Suprapubic skin (tissue), 4 donors: ENCODE data around the gene XRCC5. TPM values are rescaled to one million over a fixed set of nuclear protein-coding genes. Genes with fewer than 3 reads are reported as not detected.

ENCODE experiments used
- DNase-seq, 2 donors: peaks; one replicate each; pipeline ENCODE4 v3.0.0-alpha.2; 2019; ENCODE audit warnings: low spot score in 2 of 2
- H3K27ac ChIP-seq: fragments of 200-600 bp; sonication (generic); one replicate; pipeline ENCODE4 v1.5.1; 2019
- H3K27me3 ChIP-seq: fragments of 200-600 bp; sonication (generic); one replicate; pipeline ENCODE4 v1.5.1; 2019
- H3K36me3 ChIP-seq: fragments of 200-600 bp; sonication (generic); one replicate; pipeline ENCODE4 v1.5.1; 2019
- H3K4me1 ChIP-seq: fragments of 200-600 bp; sonication (generic); one replicate; pipeline ENCODE4 v1.5.1; 2019
- H3K4me3 ChIP-seq: fragments of 200-600 bp; sonication (generic); one replicate; pipeline ENCODE4 v1.5.1; 2019; ENCODE audit warnings: mild to moderate bottlenecking
- H3K9me3 ChIP-seq: fragments of 200-600 bp; sonication (generic); one replicate; pipeline ENCODE4 v1.5.1; 2019
- EP300 ChIP-seq: sonication (generic); formaldehyde crosslinking; IDR thresholded peaks from one replicate; pipeline ENCODE4 v1.6.1; 2017; ENCODE audit warnings: antibody characterized with exemption
- POLR2A ChIP-seq, 2 donors: fragments of 450-650 bp; IDR thresholded peaks; one replicate each; pipeline ENCODE4 v1.6.1; 2017; ENCODE audit warnings: antibody characterized with exemption in 2 of 2, mild to moderate bottlenecking in 2 of 2, moderate library complexity in 2 of 2
- POLR2AphosphoS5 ChIP-seq, 3 donors: sonication (generic); formaldehyde crosslinking; IDR thresholded peaks; one replicate each; pipeline ENCODE4 v1.6.1; 2017; ENCODE audit warnings: antibody characterized with exemption in 3 of 3
- WGBS: methylation state at CpG from one replicate; pipeline ENCODE4 v1.1.5; 2018; 5-methylcytosine and 5-hydroxymethylcytosine counted together
- total RNA-seq, 4 donors: library from RNA; depleted of rRNA; stranded (reverse); fragments of >200 nt; gene quantifications; one replicate each; pipeline ENCODE4 v1.1.0, GENCODE V29; 2016
- TF ChIP-seq, protein P1 (sequence below), 2 donors: fragments of 200-600 bp in 1 of 2; fragments of 450-650 bp in 1 of 2; sonication (generic) in 1 of 2; IDR thresholded peaks; one replicate each; pipeline ENCODE4 v1.5.1; 2016 to 2019; ENCODE audit warnings: antibody characterized with exemption in 2 of 2, mild to moderate bottlenecking in 1 of 2, moderate library complexity in 1 of 2

Gene XRCC5
- total RNA-seq, 4 donors from 2014 or later = 122 to 153 (median 136) TPM

- H3K9me3 ChIP-seq = no peaks in the 10 kb centered on the region
- DNase-seq = no peak
- no peaks in the 10 kb centered on the region for H3K36me3 ChIP-seq
- WGBS = 93% methylated on average over 2 of the region's 2 CpGs
- no peak overlapping the region for H3K27ac ChIP-seq
- no peaks in the 10 kb centered on the region for H3K4me1 ChIP-seq
- no peaks in the 10 kb centered on the region for H3K27me3 ChIP-seq
- TF ChIP-seq POLR2A (IDR thresholded peaks at IDR 0.05) = no peak
- TF ChIP-seq, protein P1, sequence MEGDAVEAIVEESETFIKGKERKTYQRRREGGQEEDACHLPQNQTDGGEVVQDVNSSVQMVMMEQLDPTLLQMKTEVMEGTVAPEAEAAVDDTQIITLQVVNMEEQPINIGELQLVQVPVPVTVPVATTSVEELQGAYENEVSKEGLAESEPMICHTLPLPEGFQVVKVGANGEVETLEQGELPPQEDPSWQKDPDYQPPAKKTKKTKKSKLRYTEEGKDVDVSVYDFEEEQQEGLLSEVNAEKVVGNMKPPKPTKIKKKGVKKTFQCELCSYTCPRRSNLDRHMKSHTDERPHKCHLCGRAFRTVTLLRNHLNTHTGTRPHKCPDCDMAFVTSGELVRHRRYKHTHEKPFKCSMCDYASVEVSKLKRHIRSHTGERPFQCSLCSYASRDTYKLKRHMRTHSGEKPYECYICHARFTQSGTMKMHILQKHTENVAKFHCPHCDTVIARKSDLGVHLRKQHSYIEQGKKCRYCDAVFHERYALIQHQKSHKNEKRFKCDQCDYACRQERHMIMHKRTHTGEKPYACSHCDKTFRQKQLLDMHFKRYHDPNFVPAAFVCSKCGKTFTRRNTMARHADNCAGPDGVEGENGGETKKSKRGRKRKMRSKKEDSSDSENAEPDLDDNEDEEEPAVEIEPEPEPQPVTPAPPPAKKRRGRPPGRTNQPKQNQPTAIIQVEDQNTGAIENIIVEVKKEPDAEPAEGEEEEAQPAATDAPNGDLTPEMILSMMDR (IDR thresholded peaks at IDR 0.05) = no peak
- H3K4me3 ChIP-seq = no peak overlapping the region
These were observed 126.3 kb downstream of the XRCC5 start for GRCh38 chr2:216235462-216235861.

- no peaks in the 10 kb centered on the region for H3K4me1 ChIP-seq
- TF ChIP-seq EP300 (no peak), POLR2A (IDR thresholded peaks at IDR 0.05) (no peak), POLR2AphosphoS5 (IDR thresholded peaks at IDR 0.05) (no peak)
- TF ChIP-seq, protein P1 (IDR thresholded peaks at IDR 0.05) = no peak
- H3K9me3 ChIP-seq = no peaks in the 10 kb centered on the region
- WGBS = 88% methylated on average over 1 of the region's 1 CpG
- no peaks in the 10 kb centered on the region for H3K27me3 ChIP-seq
- no peak overlapping the region for H3K27ac ChIP-seq
- no peaks in the 10 kb centered on the region for H3K36me3 ChIP-seq
- DNase-seq = no peak
- H3K4me3 ChIP-seq = no peak overlapping the region
These were observed 126.7 kb downstream of the XRCC5 start for GRCh38 chr2:216235896-216236295.

DNA sequence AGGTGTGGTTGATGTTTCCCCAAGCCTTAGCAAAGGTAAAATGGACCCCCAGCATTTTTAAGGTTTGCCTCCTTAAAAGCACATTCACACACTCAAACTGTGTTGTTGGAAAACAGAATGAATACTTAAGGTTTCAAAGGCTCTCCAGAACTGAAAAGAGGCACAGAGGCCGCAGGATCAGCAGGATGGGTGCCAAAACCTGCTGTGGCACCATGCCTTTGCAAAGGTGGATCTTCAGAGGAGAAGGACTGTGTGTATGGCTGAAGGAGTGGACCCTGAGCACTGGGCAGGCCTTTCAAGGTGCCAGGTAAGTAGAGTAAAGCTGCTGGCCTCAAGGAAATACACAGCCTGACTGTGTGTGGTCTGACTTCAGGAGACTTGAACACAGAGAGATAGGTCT, 127.3 kb downstream of the XRCC5 start:
- TF ChIP-seq, protein P1 (IDR thresholded peaks at IDR 0.05) = no peak
- TF ChIP-seq POLR2A (IDR thresholded peaks at IDR 0.05) (no peak), EP300 (no peak), POLR2AphosphoS5 (IDR thresholded peaks at IDR 0.05) (no peak)
- Histone ChIP-seq H3K9me3 (no peaks in the 10 kb centered on the region), H3K27ac (no peak overlapping the region), H3K4me3 (no peak overlapping the region), H3K36me3 (no peaks in the 10 kb centered on the region), H3K27me3 (no peaks in the 10 kb centered on the region), H3K4me1 (no peaks in the 10 kb centered on the region)
- no peak for DNase-seq
- 100% methylated on average over 1 of the region's 1 CpG for WGBS

DNA sequence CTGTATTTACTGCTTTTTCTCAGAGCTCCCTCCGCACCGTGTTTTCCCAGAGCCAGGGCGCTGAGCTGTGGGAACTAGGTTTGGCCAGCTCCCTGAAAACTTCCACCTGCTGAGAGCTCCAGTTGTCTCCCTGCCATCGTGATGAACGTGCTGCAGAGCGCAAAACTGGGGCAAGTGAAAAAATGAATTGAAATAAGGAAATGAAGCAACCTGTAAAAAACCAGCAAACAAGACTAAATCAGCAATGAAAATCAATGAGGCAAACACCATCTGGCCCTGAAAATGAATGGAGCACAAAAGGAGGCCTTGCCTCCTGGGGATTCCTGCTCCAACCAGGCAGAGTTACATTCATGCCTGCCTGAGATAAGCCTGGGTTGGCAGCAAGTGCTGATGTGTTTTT, 133.2 kb downstream of the XRCC5 start:
- no peak for DNase-seq
- Histone ChIP-seq H3K27me3 (no peaks in the 10 kb centered on the region), H3K27ac (no peak overlapping the region), H3K36me3 (no peaks in the 10 kb centered on the region), H3K4me1 (no peaks in the 10 kb centered on the region), H3K9me3 (no peaks in the 10 kb centered on the region), H3K4me3 (no peak overlapping the region)
- WGBS = 82% methylated on average over 6 of the region's 6 CpGs
- TF ChIP-seq POLR2AphosphoS5 (IDR thresholded peaks at IDR 0.05) (no peak), POLR2A (IDR thresholded peaks at IDR 0.05) (no peak), EP300 (no peak)
- TF ChIP-seq, protein P1 (IDR thresholded peaks at IDR 0.05) = no peak

DNA sequence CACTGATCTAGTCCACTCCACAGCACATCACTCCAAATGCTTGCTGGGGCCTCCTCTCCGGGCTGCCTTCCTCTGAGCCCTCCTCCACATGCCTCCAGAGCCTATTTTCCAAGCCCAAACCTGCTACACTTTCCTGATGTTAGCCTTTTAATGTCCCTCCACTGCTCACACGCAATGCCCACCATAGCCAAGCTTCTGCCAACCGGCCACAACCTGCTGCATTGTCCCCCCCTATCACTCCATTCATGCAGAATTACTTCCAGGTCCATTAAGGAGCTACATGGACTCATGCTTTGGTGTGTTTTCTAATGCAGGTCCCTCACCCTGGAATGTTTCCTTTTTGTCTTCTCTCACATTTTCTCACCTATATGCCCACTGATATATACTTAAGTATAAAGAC, 133.9 kb downstream of the XRCC5 start:
- no peaks in the 10 kb centered on the region for H3K4me1 ChIP-seq
- no peaks in the 10 kb centered on the region for H3K27me3 ChIP-seq
- WGBS = 93% methylated on average over 3 of the region's 3 CpGs
- no peaks in the 10 kb centered on the region for H3K36me3 ChIP-seq
- no peak for DNase-seq
- no peak overlapping the region for H3K27ac ChIP-seq
- H3K9me3 ChIP-seq = no peaks in the 10 kb centered on the region
- no peak overlapping the region for H3K4me3 ChIP-seq
- no peak for TF ChIP-seq POLR2A (IDR thresholded peaks at IDR 0.05)
- TF ChIP-seq POLR2AphosphoS5 (IDR thresholded peaks at IDR 0.05) = no peak
- TF ChIP-seq, protein P1 (IDR thresholded peaks at IDR 0.05) = no peak
- no peak for TF ChIP-seq EP300
